Colon (tissue), 2 donors: ENCODE measurements around the gene GDF11.

Experiments
- FAIRE-seq: peaks from 2 replicates; lab custom pipeline; 2012; peaks lifted over from hg19 to GRCh38; lab: Jason Lieb, UNC
- donor health status: control.
- donor health status: control.

Gene GDF11

GRCh38 chr12:55723516-55724225 lies 19.3 kb upstream of the GDF11 start:
- FAIRE-seq: no peak

- no peak for FAIRE-seq
Measured at GRCh38 chr12:55724226-55724939, 18.5 kb upstream of the GDF11 start.

- no peak for FAIRE-seq
Measured at GRCh38 chr12:55724940-55725309, 18.0 kb upstream of the GDF11 start.

- no peak for FAIRE-seq
Measured at GRCh38 chr12:55725556-55725955, 17.4 kb upstream of the GDF11 start.

- FAIRE-seq: no peak
Measured at GRCh38 chr12:55726971-55727370, 16.0 kb upstream of the GDF11 start.

- no peak for FAIRE-seq
Measured at GRCh38 chr12:55727643-55728185, 15.2 kb upstream of the GDF11 start.

- FAIRE-seq: no peak
Measured at GRCh38 chr12:55728186-55728938, 14.6 kb upstream of the GDF11 start.

GRCh38 chr12:55728939-55729818 lies 13.7 kb upstream of the GDF11 start, which contains the start of gene CD63:
CD63 (minus strand) TSS chr12:55729009; CDS start chr12:55728341, 668 bp downstream.
- FAIRE-seq: no peak

- no peak for FAIRE-seq
Measured at GRCh38 chr12:55729819-55730818, 12.8 kb upstream of the GDF11 start.

- no peak for FAIRE-seq
Measured at GRCh38 chr12:55732288-55732687, 10.6 kb upstream of the GDF11 start.

- FAIRE-seq: no peak
Measured at GRCh38 chr12:55733021-55733555, 9.8 kb upstream of the GDF11 start.

- FAIRE-seq: no peak
Measured at GRCh38 chr12:55733858-55734257, 9.1 kb upstream of the GDF11 start.

- FAIRE-seq: no peak
Measured at GRCh38 chr12:55734595-55734994, 8.3 kb upstream of the GDF11 start.

- no peak for FAIRE-seq
Measured at GRCh38 chr12:55736076-55736475, 6.8 kb upstream of the GDF11 start.

- FAIRE-seq: no peak
Measured at GRCh38 chr12:55736780-55737580, 5.9 kb upstream of the GDF11 start.

- FAIRE-seq: no peak
Measured at GRCh38 chr12:55737581-55738122, 5.3 kb upstream of the GDF11 start.

GRCh38 chr12:55738123-55739024 lies 4.5 kb upstream of the GDF11 start:
- FAIRE-seq: no peak

- FAIRE-seq: no peak
Measured at GRCh38 chr12:55739025-55739378, 3.9 kb upstream of the GDF11 start.
